HepG2 (cell line): ENCODE data around the gene TBCCD1. TPM values are rescaled to one million over a fixed set of nuclear protein-coding genes. Genes with fewer than 3 reads are reported as not detected.

Source experiments
- MATR3 ChIP-seq: sonication (generic); formaldehyde crosslinking; IDR thresholded peaks from 2 replicates; pipeline ENCODE4 v1.4.0; 2020; ENCODE audit warnings: missing genetic modification reagents
- NCOR1 ChIP-seq: fragments of 200-600 bp; sonication (generic); IDR thresholded peaks from 2 replicates; pipeline ENCODE4 v1.7.0; 2017; ENCODE audit warnings: antibody characterized with exemption, low read length, borderline replicate concordance
- SMC3 ChIP-seq: IDR thresholded peaks from 2 replicates; pipeline ENCODE4 v1.6.1; 2011; ENCODE audit warnings: low read length, improper control_type of control experiment
- SP4 ChIP-seq: sonication (generic); formaldehyde crosslinking; IDR thresholded peaks from 2 replicates; pipeline ENCODE4 v1.8.1; 2023; ENCODE audit warnings: mild to moderate bottlenecking, missing genetic modification reagents
- SRF ChIP-seq: IDR thresholded peaks from 2 replicates; pipeline ENCODE4 v1.6.1; 2011; ENCODE audit warnings: mild to moderate bottlenecking, low read depth, low read length, moderate library complexity
- SRSF9 ChIP-seq: fragments of 200-400 bp; formaldehyde crosslinking; IDR thresholded peaks from 2 replicates; pipeline ENCODE4 v1.6.1; 2018; ENCODE audit warnings: borderline replicate concordance, mild to moderate bottlenecking, low read depth, low read length; ENCODE audit not compliant: insufficient read depth, poor library complexity, severe bottlenecking
- TBX3 ChIP-seq: fragments of 450-650 bp; IDR thresholded peaks from 2 replicates; pipeline ENCODE4 v1.6.1; 2017; ENCODE audit warnings: antibody characterized with exemption, mild to moderate bottlenecking, inconsistent platforms, borderline replicate concordance
- ZBTB1 ChIP-seq: sonication (generic); formaldehyde crosslinking; IDR thresholded peaks from 2 replicates; pipeline ENCODE4 v1.4.0; 2020; ENCODE audit warnings: missing genetic modification reagents, borderline replicate concordance
- ZBTB20 ChIP-seq: sonication (generic); formaldehyde crosslinking; IDR thresholded peaks from 2 replicates; pipeline ENCODE4 v1.8.1; 2023; ENCODE audit warnings: missing genetic modification reagents, low read depth, mild to moderate bottlenecking, borderline replicate concordance
- ZFP90 ChIP-seq: sonication (generic); formaldehyde crosslinking; IDR thresholded peaks from 2 replicates; pipeline ENCODE4 v1.8.0; 2022; ENCODE audit warnings: missing genetic modification reagents, mild to moderate bottlenecking, inconsistent platforms, borderline replicate concordance
- ZNF12 ChIP-seq: sonication (generic); formaldehyde crosslinking; IDR thresholded peaks from 2 replicates; pipeline ENCODE4 v1.5.0; 2020; ENCODE audit warnings: missing genetic modification reagents
- ZNF335 ChIP-seq: sonication (generic); formaldehyde crosslinking; IDR thresholded peaks from 2 replicates; pipeline ENCODE4 v1.4.0; 2020; ENCODE audit warnings: missing genetic modification reagents
- ZNF567 ChIP-seq: sonication (generic); formaldehyde crosslinking; IDR thresholded peaks from 2 replicates; pipeline ENCODE4 v1.8.1; 2023; ENCODE audit warnings: mild to moderate bottlenecking, missing genetic modification reagents, borderline replicate concordance
- ZNF788 ChIP-seq: sonication (generic); formaldehyde crosslinking; IDR thresholded peaks from 2 replicates; pipeline ENCODE4 v1.5.0; 2020; ENCODE audit warnings: mild to moderate bottlenecking, missing genetic modification reagents, borderline replicate concordance
- ZNF841 ChIP-seq: sonication (generic); formaldehyde crosslinking; IDR thresholded peaks from 2 replicates; pipeline ENCODE4 v1.8.1; 2023; ENCODE audit warnings: missing genetic modification reagents, borderline replicate concordance
- ZSCAN25 ChIP-seq: sonication (generic); formaldehyde crosslinking; IDR thresholded peaks from 2 replicates; pipeline ENCODE4 v1.8.0; 2022; ENCODE audit warnings: mild to moderate bottlenecking, missing genetic modification reagents
- polyA plus RNA-seq, 8 experiments: library from polyadenylated mRNA; depleted of rRNA in 3 of 8; stranded (reverse) in 7 of 8; unstranded in 1 of 8; fragments of >200 nt; fragmentation: Illumina TruSeq in 4 of 8; extraction: Trizol in 4 of 8; gene quantifications; 2 replicates each; pipeline versions ENCODE4 v1.2.1 to v1.2.3, GENCODE V29; 2011 to 2016; ENCODE audit warnings: low read depth in 4 of 8, missing spikeins in 1 of 8, mixed read lengths in 1 of 8; ENCODE audit not compliant: insufficient read depth in 1 of 8
- total RNA-seq, 5 experiments: library from RNA; depleted of rRNA; stranded (reverse); fragments of >200 nt; fragmentation: Illumina TruSeq; extraction: Trizol; gene quantifications; 2 replicates each; pipeline ENCODE4 v1.2.3, GENCODE V29; 2016; ENCODE audit warnings: low read depth in 1 of 5
- TF ChIP-seq, protein P1 (sequence below): sonication (generic); formaldehyde crosslinking; IDR thresholded peaks from 2 replicates; pipeline ENCODE4 v1.9.0; 2021; ENCODE audit warnings: missing genetic modification reagents, borderline replicate concordance
- TF ChIP-seq, protein P2 (sequence below): sonication (generic); formaldehyde crosslinking; IDR thresholded peaks from 2 replicates; pipeline ENCODE4 v1.4.0; 2020; ENCODE audit warnings: missing genetic modification reagents, borderline replicate concordance
- TF ChIP-seq, protein P3 (sequence below): sonication (generic); formaldehyde crosslinking; IDR thresholded peaks from 2 replicates; pipeline ENCODE4 v1.4.0; 2020; ENCODE audit warnings: mild to moderate bottlenecking, missing genetic modification reagents
- TF ChIP-seq, protein P4 (sequence below): sonication (generic); formaldehyde crosslinking; IDR thresholded peaks from 2 replicates; pipeline ENCODE4 v1.4.0; 2020; ENCODE audit warnings: missing genetic modification reagents

TBCCD1 gene
- total and polyA plus RNA-seq, 2 of the 13 experiments (the other 11 are each of a cell fraction or from before 2014, with no cell fraction given): 13.6 to 16.2 TPM

DNA sequence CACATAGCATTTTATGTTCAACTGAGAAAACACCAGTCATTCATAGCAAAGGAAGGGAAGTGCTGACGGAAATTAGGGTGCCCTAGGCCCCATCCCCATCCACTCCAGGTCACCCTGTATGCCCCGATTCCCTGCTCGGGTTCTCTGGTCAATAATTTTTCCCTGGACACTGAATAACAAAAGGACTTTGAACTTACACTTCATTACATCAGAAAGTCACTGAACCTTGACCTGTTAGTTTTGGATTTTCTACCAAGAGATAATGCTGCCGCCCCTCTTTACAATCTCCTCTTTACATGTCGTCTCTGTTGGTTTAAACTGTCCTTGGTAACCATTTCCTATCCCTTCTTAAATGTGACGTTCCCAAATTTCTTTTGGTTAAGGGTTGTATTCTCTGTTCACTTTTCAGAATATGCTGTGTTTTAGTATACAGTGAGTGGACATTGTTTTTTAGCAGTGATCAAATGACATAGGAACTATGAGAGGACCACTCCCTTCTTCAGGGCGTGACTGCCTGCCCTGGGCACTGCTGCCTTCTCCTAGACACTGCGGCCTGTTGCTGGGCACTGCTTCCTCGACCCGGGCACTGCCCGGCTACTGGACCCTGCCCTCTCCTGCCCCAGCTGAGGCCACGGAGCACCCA is 32.1 kb upstream of the TBCCD1 start (continued):
- TF ChIP-seq MATR3 (CRISPR knock-in tag): no peak
- TF ChIP-seq ZSCAN25 (CRISPR knock-in tag): no peak
- TF ChIP-seq ZNF841: no peak
- TF ChIP-seq SRSF9: no peak
- TF ChIP-seq ZBTB20 (CRISPR knock-in tag): no peak
- TF ChIP-seq ZNF788 (CRISPR knock-in tag): peak; percentile 28; the same call in 1 of the 2 replicates
- no peak for TF ChIP-seq TBX3
- no peak for TF ChIP-seq SP4 (CRISPR knock-in tag)
- TF ChIP-seq, protein P1, sequence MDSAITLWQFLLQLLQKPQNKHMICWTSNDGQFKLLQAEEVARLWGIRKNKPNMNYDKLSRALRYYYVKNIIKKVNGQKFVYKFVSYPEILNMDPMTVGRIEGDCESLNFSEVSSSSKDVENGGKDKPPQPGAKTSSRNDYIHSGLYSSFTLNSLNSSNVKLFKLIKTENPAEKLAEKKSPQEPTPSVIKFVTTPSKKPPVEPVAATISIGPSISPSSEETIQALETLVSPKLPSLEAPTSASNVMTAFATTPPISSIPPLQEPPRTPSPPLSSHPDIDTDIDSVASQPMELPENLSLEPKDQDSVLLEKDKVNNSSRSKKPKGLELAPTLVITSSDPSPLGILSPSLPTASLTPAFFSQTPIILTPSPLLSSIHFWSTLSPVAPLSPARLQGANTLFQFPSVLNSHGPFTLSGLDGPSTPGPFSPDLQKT (CRISPR knock-in tag): no peak
- TF ChIP-seq, protein P2, sequence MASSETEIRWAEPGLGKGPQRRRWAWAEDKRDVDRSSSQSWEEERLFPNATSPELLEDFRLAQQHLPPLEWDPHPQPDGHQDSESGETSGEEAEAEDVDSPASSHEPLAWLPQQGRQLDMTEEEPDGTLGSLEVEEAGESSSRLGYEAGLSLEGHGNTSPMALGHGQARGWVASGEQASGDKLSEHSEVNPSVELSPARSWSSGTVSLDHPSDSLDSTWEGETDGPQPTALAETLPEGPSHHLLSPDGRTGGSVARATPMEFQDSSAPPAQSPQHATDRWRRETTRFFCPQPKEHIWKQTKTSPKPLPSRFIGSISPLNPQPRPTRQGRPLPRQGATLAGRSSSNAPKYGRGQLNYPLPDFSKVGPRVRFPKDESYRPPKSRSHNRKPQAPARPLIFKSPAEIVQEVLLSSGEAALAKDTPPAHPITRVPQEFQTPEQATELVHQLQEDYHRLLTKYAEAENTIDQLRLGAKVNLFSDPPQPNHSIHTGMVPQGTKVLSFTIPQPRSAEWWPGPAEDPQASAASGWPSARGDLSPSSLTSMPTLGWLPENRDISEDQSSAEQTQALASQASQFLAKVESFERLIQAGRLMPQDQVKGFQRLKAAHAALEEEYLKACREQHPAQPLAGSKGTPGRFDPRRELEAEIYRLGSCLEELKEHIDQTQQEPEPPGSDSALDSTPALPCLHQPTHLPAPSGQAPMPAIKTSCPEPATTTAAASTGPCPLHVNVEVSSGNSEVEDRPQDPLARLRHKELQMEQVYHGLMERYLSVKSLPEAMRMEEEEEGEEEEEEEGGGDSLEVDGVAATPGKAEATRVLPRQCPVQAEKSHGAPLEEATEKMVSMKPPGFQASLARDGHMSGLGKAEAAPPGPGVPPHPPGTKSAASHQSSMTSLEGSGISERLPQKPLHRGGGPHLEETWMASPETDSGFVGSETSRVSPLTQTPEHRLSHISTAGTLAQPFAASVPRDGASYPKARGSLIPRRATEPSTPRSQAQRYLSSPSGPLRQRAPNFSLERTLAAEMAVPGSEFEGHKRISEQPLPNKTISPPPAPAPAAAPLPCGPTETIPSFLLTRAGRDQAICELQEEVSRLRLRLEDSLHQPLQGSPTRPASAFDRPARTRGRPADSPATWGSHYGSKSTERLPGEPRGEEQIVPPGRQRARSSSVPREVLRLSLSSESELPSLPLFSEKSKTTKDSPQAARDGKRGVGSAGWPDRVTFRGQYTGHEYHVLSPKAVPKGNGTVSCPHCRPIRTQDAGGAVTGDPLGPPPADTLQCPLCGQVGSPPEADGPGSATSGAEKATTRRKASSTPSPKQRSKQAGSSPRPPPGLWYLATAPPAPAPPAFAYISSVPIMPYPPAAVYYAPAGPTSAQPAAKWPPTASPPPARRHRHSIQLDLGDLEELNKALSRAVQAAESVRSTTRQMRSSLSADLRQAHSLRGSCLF (CRISPR knock-in tag): no peak
- peak; percentile 98 for TF ChIP-seq NCOR1
- TF ChIP-seq ZFP90: no peak
- no peak for TF ChIP-seq ZBTB1 (CRISPR knock-in tag)
- no peak for TF ChIP-seq ZNF12
- TF ChIP-seq ZNF335 (CRISPR knock-in tag): 0 out of 2 replicates have a peak, but pooled peaks have one; percentile 20
- TF ChIP-seq, protein P3, sequence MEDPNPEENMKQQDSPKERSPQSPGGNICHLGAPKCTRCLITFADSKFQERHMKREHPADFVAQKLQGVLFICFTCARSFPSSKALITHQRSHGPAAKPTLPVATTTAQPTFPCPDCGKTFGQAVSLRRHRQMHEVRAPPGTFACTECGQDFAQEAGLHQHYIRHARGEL (CRISPR knock-in tag): no peak
- TF ChIP-seq SRF: no peak
- 0 out of 2 replicates have a peak, but pooled peaks have one; percentile 56 for TF ChIP-seq ZNF567 (CRISPR knock-in tag)
- TF ChIP-seq SMC3: no peak
- TF ChIP-seq, protein P4, sequence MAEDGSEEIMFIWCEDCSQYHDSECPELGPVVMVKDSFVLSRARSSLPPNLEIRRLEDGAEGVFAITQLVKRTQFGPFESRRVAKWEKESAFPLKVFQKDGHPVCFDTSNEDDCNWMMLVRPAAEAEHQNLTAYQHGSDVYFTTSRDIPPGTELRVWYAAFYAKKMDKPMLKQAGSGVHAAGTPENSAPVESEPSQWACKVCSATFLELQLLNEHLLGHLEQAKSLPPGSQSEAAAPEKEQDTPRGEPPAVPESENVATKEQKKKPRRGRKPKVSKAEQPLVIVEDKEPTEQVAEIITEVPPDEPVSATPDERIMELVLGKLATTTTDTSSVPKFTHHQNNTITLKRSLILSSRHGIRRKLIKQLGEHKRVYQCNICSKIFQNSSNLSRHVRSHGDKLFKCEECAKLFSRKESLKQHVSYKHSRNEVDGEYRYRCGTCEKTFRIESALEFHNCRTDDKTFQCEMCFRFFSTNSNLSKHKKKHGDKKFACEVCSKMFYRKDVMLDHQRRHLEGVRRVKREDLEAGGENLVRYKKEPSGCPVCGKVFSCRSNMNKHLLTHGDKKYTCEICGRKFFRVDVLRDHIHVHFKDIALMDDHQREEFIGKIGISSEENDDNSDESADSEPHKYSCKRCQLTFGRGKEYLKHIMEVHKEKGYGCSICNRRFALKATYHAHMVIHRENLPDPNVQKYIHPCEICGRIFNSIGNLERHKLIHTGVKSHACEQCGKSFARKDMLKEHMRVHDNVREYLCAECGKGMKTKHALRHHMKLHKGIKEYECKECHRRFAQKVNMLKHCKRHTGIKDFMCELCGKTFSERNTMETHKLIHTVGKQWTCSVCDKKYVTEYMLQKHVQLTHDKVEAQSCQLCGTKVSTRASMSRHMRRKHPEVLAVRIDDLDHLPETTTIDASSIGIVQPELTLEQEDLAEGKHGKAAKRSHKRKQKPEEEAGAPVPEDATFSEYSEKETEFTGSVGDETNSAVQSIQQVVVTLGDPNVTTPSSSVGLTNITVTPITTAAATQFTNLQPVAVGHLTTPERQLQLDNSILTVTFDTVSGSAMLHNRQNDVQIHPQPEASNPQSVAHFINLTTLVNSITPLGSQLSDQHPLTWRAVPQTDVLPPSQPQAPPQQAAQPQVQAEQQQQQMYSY (CRISPR knock-in tag): peak; percentile 67; the same call in 1 of the 2 replicates
